CD8-positive, alpha-beta memory T cell (primary cell): ENCODE results near the gene SHC4. TPM values are rescaled to one million over a fixed set of nuclear protein-coding genes. Genes with fewer than 3 reads are reported as not detected.

Experiments used
- CTCF ChIA-PET: fragments of 350-600 bp; sonication (Branson Sonifier 250); formaldehyde crosslinking; loops from one replicate; lab custom pipeline; 2021; ENCODE audit warnings: antibody characterized with exemption; lab: Charles Lee
- POLR2A ChIA-PET: fragments of 350-600 bp; sonication (Branson Sonifier 250); formaldehyde crosslinking; loops from one replicate; lab custom pipeline; 2021; ENCODE audit warnings: antibody characterized with exemption; lab: Charles Lee
- DNase-seq, 5 donors: peaks; one replicate each; pipeline versions ENCODE4 v3.0.0 to v3.0.0-alpha.2; 2020 to 2022; ENCODE audit warnings: mixed read lengths in 1 of 5
- H3K27ac ChIP-seq: one replicate; pipeline ENCODE4 v1.7.0; 2013; ENCODE audit warnings: low read depth, mild to moderate bottlenecking, low read length, moderate library complexity
- H3K27me3 ChIP-seq: 2 replicates; pipeline ENCODE4 v1.7.0; 2013; ENCODE audit warnings: low read length, mild to moderate bottlenecking; ENCODE audit not compliant: insufficient read depth, poor library complexity, severe bottlenecking
- H3K36me3 ChIP-seq: 2 replicates; pipeline ENCODE4 v1.7.0; 2013; ENCODE audit warnings: mild to moderate bottlenecking, low read length, moderate library complexity; ENCODE audit not compliant: insufficient read depth
- H3K4me1 ChIP-seq: 2 replicates; pipeline ENCODE4 v1.7.0; 2013; ENCODE audit warnings: mild to moderate bottlenecking, low read length, moderate library complexity; ENCODE audit not compliant: insufficient read depth
- H3K4me3 ChIP-seq: 2 replicates; pipeline ENCODE4 v1.7.0; 2013; ENCODE audit warnings: mild to moderate bottlenecking, low read length
- H3K9me3 ChIP-seq: 2 replicates; pipeline ENCODE4 v1.7.0; 2013; ENCODE audit warnings: mild to moderate bottlenecking, low read length
- H3K27ac Mint-ChIP-seq, 8 donors: one replicate each; pipeline ENCODE4 v1.8.0; 2020 to 2021; ENCODE audit warnings: mixed read lengths in 8 of 8, mild to moderate bottlenecking in 6 of 8, inconsistent platforms in 3 of 8, moderate library complexity in 3 of 8
- H3K27me3 Mint-ChIP-seq, 2 donors: one replicate each; pipeline ENCODE4 v1.8.0; 2020 to 2021; ENCODE audit warnings: mixed read lengths in 2 of 2, mild to moderate bottlenecking in 1 of 2, moderate library complexity in 1 of 2
- H3K36me3 Mint-ChIP-seq, 3 donors: one replicate each; pipeline ENCODE4 v1.8.0; 2020 to 2021; ENCODE audit warnings: mixed read lengths in 3 of 3, inconsistent platforms in 1 of 3, mild to moderate bottlenecking in 1 of 3
- H3K4me1 Mint-ChIP-seq, 3 donors: one replicate each; pipeline ENCODE4 v1.8.0; 2020 to 2021; ENCODE audit warnings: mixed read lengths in 3 of 3, inconsistent platforms in 1 of 3, mild to moderate bottlenecking in 1 of 3
- H3K4me3 Mint-ChIP-seq, 7 donors: one replicate each; pipeline ENCODE4 v1.8.0; 2020 to 2021; ENCODE audit warnings: mixed read lengths in 7 of 7, mild to moderate bottlenecking in 6 of 7, moderate library complexity in 4 of 7, inconsistent platforms in 2 of 7
- H3K9me3 Mint-ChIP-seq, 5 donors: one replicate each; pipeline ENCODE4 v1.8.0; 2020 to 2022; ENCODE audit warnings: mixed read lengths in 5 of 5, mild to moderate bottlenecking in 3 of 5, moderate library complexity in 2 of 5, inconsistent platforms in 1 of 5
- polyA plus RNA-seq: library from polyadenylated mRNA; unstranded; fragments of 300-500 nt; fragmentation: Illumina TruSeq; gene quantifications from one replicate; pipeline ENCODE4 v1.2.3, GENCODE V29; 2021
- total RNA-seq, 2 experiments: library from RNA; stranded (reverse); gene quantifications; one replicate each; pipeline ENCODE4 v1.2.3, GENCODE V29; 2021

Gene SHC4
- total and polyA plus RNA-seq, 3 experiments from 2014 or later: 5.0 to 5.7 TPM; not detected in 1

GRCh38 chr15:48899793-48900192 is 63.9 kb downstream of the SHC4 start:
- peaks cover 11 to 27% of the 10 kb centered on the region in 2 donors for H3K27me3 Mint-ChIP-seq
- no peak overlapping the region for H3K27ac Mint-ChIP-seq
- no peaks in the 10 kb centered on the region for H3K27me3 ChIP-seq
- no peak overlapping the region for H3K4me3 Mint-ChIP-seq
- no peaks in the 10 kb centered on the region for H3K4me1 ChIP-seq
- H3K4me3 ChIP-seq: no peak overlapping the region
- ChIA-PET CTCF (no interaction called here), POLR2A (no interaction called here)
- H3K9me3 Mint-ChIP-seq: no peaks in the 10 kb centered on the region
- H3K27ac ChIP-seq: no peak overlapping the region
- H3K9me3 ChIP-seq: no peaks in the 10 kb centered on the region
- DNase-seq: no peak
- no peaks in the 10 kb centered on the region for H3K36me3 ChIP-seq
- H3K36me3 Mint-ChIP-seq: no peaks in the 10 kb centered on the region
- peaks cover 0 to 9% (median 0%) of the 10 kb centered on the region in 3 donors for H3K4me1 Mint-ChIP-seq

DNA sequence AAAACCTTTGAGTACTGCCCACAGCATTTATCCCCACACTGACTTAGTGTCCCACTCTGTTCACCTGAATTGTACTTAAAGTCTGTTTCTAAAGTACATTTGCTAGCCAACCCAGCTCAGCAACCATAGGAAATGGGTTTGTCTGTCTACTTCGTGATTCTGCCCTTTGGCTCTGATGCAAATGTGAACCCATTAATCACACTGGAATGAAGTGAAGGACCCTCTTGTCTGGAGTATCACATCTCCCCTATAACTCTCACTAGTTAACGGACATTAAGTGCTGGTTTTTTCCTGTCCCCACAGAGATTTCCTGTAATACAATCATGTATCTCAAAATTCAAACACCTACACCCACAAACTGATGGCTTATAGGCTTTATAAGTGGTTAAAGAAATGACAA is 65.3 kb downstream of the SHC4 start:
- H3K27me3 Mint-ChIP-seq: peaks cover 13 to 33% of the 10 kb centered on the region in 2 donors
- H3K9me3 ChIP-seq: no peaks in the 10 kb centered on the region
- H3K9me3 Mint-ChIP-seq: no peaks in the 10 kb centered on the region
- no peak for DNase-seq
- H3K36me3 ChIP-seq: no peaks in the 10 kb centered on the region
- ChIA-PET CTCF (no interaction called here), POLR2A (no interaction called here)
- no peaks in the 10 kb centered on the region for H3K36me3 Mint-ChIP-seq
- no peak overlapping the region for H3K27ac Mint-ChIP-seq
- no peak overlapping the region for H3K27ac ChIP-seq
- no peaks in the 10 kb centered on the region for H3K27me3 ChIP-seq
- H3K4me3 ChIP-seq: no peak overlapping the region
- H3K4me1 Mint-ChIP-seq: peaks cover 0 to 9% (median 0%) of the 10 kb centered on the region in 3 donors
- no peaks in the 10 kb centered on the region for H3K4me1 ChIP-seq
- no peak overlapping the region for H3K4me3 Mint-ChIP-seq

- no peak for DNase-seq
- H3K27me3 Mint-ChIP-seq: peaks cover 13 to 36% of the 10 kb centered on the region in 2 donors
- Histone ChIP-seq H3K27ac (no peak overlapping the region), H3K27me3 (no peaks in the 10 kb centered on the region), H3K4me1 (no peaks in the 10 kb centered on the region), H3K9me3 (no peaks in the 10 kb centered on the region), H3K4me3 (no peak overlapping the region), H3K36me3 (no peaks in the 10 kb centered on the region)
- H3K27ac Mint-ChIP-seq: no peak overlapping the region
- CTCF ChIA-PET: no interaction called here
- no peak overlapping the region for H3K4me3 Mint-ChIP-seq
- peaks cover 0 to 9% (median 0%) of the 10 kb centered on the region in 3 donors for H3K4me1 Mint-ChIP-seq
- no peaks in the 10 kb centered on the region for H3K9me3 Mint-ChIP-seq
- POLR2A ChIA-PET: no interaction called here
- H3K36me3 Mint-ChIP-seq: no peaks in the 10 kb centered on the region
Measured at GRCh38 chr15:48898032-48898431, 65.7 kb downstream of the SHC4 start.

GRCh38 chr15:48896869-48897814 is 66.6 kb downstream of the SHC4 start:
- H3K9me3 ChIP-seq: no peaks in the 10 kb centered on the region
- no peak overlapping the region for H3K4me3 Mint-ChIP-seq
- H3K27me3 ChIP-seq: no peaks in the 10 kb centered on the region
- ChIA-PET POLR2A (no interaction called here), CTCF (no interaction called here)
- H3K9me3 Mint-ChIP-seq: no peaks in the 10 kb centered on the region
- peaks cover 16 to 42% of the 10 kb centered on the region in 2 donors for H3K27me3 Mint-ChIP-seq
- no peak overlapping the region for H3K27ac ChIP-seq
- no peaks in the 10 kb centered on the region for H3K4me1 ChIP-seq
- H3K36me3 Mint-ChIP-seq: no peaks in the 10 kb centered on the region
- H3K27ac Mint-ChIP-seq: peak overlapping the region in 1 of 8 donors; percentile 71
- DNase-seq: no peak
- H3K36me3 ChIP-seq: no peaks in the 10 kb centered on the region
- peaks cover 0 to 9% (median 0%) of the 10 kb centered on the region in 3 donors for H3K4me1 Mint-ChIP-seq
- no peak overlapping the region for H3K4me3 ChIP-seq

- Mint-ChIP-seq H3K36me3 (no peaks in the 10 kb centered on the region), H3K9me3 (no peaks in the 10 kb centered on the region), H3K4me1 (peaks cover 0 to 9% (median 0%) of the 10 kb centered on the region in 3 donors), H3K4me3 (no peak overlapping the region), H3K27me3 (peaks cover 17 to 55% of the 10 kb centered on the region in 2 donors), H3K27ac (no peak overlapping the region)
- ChIA-PET CTCF (no interaction called here), POLR2A (no interaction called here)
- Histone ChIP-seq H3K9me3 (no peaks in the 10 kb centered on the region), H3K36me3 (no peaks in the 10 kb centered on the region), H3K4me1 (no peaks in the 10 kb centered on the region), H3K27ac (no peak overlapping the region), H3K4me3 (no peak overlapping the region), H3K27me3 (no peaks in the 10 kb centered on the region)
- no peak for DNase-seq
Measured at GRCh38 chr15:48893311-48893710, 70.4 kb downstream of the SHC4 start.

DNA sequence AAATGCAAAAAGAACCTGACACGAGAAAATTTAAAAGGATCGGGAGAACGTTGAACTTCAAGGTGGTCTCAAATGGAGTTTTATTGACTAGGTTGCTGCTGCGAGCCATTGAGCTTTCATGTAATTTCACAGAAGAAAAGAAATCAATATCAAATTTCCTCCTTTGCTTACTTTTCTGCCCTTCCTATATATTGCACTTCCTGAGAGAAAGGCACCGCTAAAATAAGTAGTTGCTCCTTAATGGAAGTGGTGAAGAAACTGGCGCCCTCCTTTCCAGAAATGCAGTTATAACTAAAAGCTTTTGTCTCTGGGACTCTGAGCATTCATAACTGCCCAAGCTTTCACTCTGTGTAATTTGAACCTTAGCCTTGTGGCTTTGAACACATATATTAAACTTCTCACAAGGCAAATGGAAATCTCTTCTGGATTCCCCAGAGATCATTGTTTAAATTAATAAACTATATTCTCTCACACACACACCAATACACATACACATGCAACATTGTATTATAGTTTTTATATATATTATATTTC is 72.4 kb downstream of the SHC4 start:
- Mint-ChIP-seq H3K27me3 (peaks cover 10 to 52% of the 10 kb centered on the region in 2 donors), H3K9me3 (no peaks in the 10 kb centered on the region), H3K4me3 (no peak overlapping the region), H3K36me3 (no peaks in the 10 kb centered on the region), H3K4me1 (no peaks in the 10 kb centered on the region), H3K27ac (no peak overlapping the region)
- Histone ChIP-seq H3K27me3 (no peaks in the 10 kb centered on the region), H3K36me3 (no peaks in the 10 kb centered on the region), H3K4me1 (no peaks in the 10 kb centered on the region), H3K27ac (no peak overlapping the region), H3K9me3 (no peaks in the 10 kb centered on the region), H3K4me3 (no peak overlapping the region)
- no peak for DNase-seq
- ChIA-PET POLR2A (interaction anchor here (0.7 kb wide), 1 partner anchor 13 kb away, joined by 3 read pairs; the partner anchor contains the start of gene EID1), CTCF (no interaction called here)

GRCh38 chr15:48890375-48890972 is 73.2 kb downstream of the SHC4 start:
- H3K27ac ChIP-seq: no peak overlapping the region
- H3K4me1 Mint-ChIP-seq: no peaks in the 10 kb centered on the region
- no peaks in the 10 kb centered on the region for H3K27me3 ChIP-seq
- H3K4me3 ChIP-seq: no peak overlapping the region
- H3K4me3 Mint-ChIP-seq: no peak overlapping the region
- peaks cover 13 to 52% of the 10 kb centered on the region in 2 donors for H3K27me3 Mint-ChIP-seq
- no peaks in the 10 kb centered on the region for H3K36me3 Mint-ChIP-seq
- ChIA-PET POLR2A (no interaction called here), CTCF (no interaction called here)
- H3K36me3 ChIP-seq: no peaks in the 10 kb centered on the region
- DNase-seq: no peak
- H3K4me1 ChIP-seq: no peaks in the 10 kb centered on the region
- H3K9me3 ChIP-seq: no peaks in the 10 kb centered on the region
- H3K9me3 Mint-ChIP-seq: no peaks in the 10 kb centered on the region
- no peak overlapping the region for H3K27ac Mint-ChIP-seq

GRCh38 chr15:48889925-48890324 is 73.8 kb downstream of the SHC4 start:
- no peak overlapping the region for H3K27ac ChIP-seq
- Mint-ChIP-seq H3K9me3 (no peaks in the 10 kb centered on the region), H3K27ac (no peak overlapping the region), H3K36me3 (no peaks in the 10 kb centered on the region), H3K27me3 (peaks cover 13 to 52% of the 10 kb centered on the region in 2 donors), H3K4me3 (no peak overlapping the region), H3K4me1 (no peaks in the 10 kb centered on the region)
- no peaks in the 10 kb centered on the region for H3K4me1 ChIP-seq
- H3K27me3 ChIP-seq: no peaks in the 10 kb centered on the region
- DNase-seq: no peak
- ChIA-PET POLR2A (no interaction called here), CTCF (no interaction called here)
- H3K9me3 ChIP-seq: no peaks in the 10 kb centered on the region
- no peak overlapping the region for H3K4me3 ChIP-seq
- H3K36me3 ChIP-seq: no peaks in the 10 kb centered on the region
